ENCODE results near the gene MBOAT7. TPM values are rescaled to one million over a fixed set of nuclear protein-coding genes. Genes with fewer than 3 reads are reported as not detected.
A peak's percentile ranks its signal among the peaks of the same experiment; 100 is the strongest.

The MBOAT7 gene
- total RNA-seq, 2 donors from 2014 or later: 40.5 to 98.9 TPM

DNA sequence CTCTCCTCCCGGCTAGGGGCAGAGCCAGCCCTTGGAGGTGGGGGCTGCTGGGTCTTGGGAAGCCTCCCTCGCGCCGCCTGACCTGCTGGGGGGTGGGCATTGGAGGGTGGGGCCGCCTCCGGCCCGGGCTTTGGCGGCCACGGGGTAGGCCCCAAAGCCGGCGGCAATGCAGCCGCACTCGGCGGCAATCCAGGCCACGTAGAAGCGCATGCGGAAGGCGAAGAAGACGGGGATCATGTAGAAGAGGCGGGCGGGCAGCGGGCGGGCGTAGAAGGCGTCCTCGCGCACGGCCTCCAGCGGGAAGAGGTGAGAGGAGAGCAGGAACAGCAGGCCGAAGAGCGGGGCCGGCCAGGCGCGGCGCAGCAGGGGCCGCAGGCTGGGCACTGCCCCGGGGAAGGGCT is 8.7 kb downstream of the MBOAT7 start:
- no peak overlapping the region for H3K27ac ChIP-seq
- DNase-seq (no peak), ATAC-seq (no peak)
- H3K4me3 ChIP-seq: no peak overlapping the region
- TF ChIP-seq, protein P1, sequence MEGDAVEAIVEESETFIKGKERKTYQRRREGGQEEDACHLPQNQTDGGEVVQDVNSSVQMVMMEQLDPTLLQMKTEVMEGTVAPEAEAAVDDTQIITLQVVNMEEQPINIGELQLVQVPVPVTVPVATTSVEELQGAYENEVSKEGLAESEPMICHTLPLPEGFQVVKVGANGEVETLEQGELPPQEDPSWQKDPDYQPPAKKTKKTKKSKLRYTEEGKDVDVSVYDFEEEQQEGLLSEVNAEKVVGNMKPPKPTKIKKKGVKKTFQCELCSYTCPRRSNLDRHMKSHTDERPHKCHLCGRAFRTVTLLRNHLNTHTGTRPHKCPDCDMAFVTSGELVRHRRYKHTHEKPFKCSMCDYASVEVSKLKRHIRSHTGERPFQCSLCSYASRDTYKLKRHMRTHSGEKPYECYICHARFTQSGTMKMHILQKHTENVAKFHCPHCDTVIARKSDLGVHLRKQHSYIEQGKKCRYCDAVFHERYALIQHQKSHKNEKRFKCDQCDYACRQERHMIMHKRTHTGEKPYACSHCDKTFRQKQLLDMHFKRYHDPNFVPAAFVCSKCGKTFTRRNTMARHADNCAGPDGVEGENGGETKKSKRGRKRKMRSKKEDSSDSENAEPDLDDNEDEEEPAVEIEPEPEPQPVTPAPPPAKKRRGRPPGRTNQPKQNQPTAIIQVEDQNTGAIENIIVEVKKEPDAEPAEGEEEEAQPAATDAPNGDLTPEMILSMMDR (IDR thresholded peaks at IDR 0.05): no peak
- TF ChIP-seq POLR2A (IDR thresholded peaks at IDR 0.05): no peak
- no peaks in the 10 kb centered on the region for H3K9me3 ChIP-seq
- intact Hi-C loops (cut with DNase I): no loop called here
- peaks cover 4% of the 10 kb centered on the region for H3K4me1 ChIP-seq
- 94 to 96% methylated on average over 34 to 37 of the region's 37 CpGs for WGBS, 2 donors
- no peaks in the 10 kb centered on the region for H3K27me3 ChIP-seq
- H3K36me3 ChIP-seq (replicated peaks in 1 of 2; ENCODE audit: insufficient read depth in 1 of 2, low read depth in 2 of 2): no peaks in the 10 kb centered on the region

DNA sequence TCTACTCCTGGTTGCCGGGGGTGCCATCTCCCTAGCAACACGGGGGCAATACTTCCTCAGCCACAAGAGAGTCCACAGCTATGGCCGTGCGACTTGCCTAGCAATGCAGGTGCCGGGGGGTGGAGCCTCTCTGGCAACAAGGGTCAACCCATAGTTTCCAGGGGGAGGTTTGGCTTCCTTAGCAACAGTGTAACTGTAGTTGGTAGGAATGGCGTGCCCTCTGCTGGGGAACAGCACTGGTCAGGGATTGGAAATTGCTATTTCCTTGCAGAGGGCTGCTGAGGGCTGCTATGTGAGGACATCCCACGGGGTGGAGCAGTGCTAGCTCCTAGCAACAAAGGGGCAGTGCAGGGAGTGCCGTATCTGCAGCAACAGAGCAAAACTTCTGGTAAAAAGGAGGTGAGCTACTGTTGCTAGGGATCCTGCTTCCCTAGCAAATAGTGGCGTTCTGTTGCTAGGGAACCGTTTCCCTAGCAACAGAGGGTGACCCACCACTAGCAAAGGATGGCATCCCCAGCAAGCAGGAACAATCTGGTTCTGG is 9.4 kb downstream of the MBOAT7 start:
- H3K27ac ChIP-seq: no peak overlapping the region
- no peaks in the 10 kb centered on the region for H3K27me3 ChIP-seq
- no peak for TF ChIP-seq POLR2A (IDR thresholded peaks at IDR 0.05)
- TF ChIP-seq, protein P1 (IDR thresholded peaks at IDR 0.05): peak in 2 of 7 experiments; percentile 8 to 32
- intact Hi-C loops (cut with DNase I): no loop called here
- no peaks in the 10 kb centered on the region for H3K9me3 ChIP-seq
- H3K36me3 ChIP-seq (replicated peaks in 1 of 2; ENCODE audit: insufficient read depth in 1 of 2, low read depth in 2 of 2): no peaks in the 10 kb centered on the region
- H3K4me1 ChIP-seq: no peaks in the 10 kb centered on the region
- ATAC-seq (peak; percentile 26), DNase-seq (peak in 2 of 4 donors; percentile 34 to 58)
- no peak overlapping the region for H3K4me3 ChIP-seq
- WGBS, 2 donors: 54 to 55% methylated on average over 5 to 10 of the region's 10 CpGs

DNA sequence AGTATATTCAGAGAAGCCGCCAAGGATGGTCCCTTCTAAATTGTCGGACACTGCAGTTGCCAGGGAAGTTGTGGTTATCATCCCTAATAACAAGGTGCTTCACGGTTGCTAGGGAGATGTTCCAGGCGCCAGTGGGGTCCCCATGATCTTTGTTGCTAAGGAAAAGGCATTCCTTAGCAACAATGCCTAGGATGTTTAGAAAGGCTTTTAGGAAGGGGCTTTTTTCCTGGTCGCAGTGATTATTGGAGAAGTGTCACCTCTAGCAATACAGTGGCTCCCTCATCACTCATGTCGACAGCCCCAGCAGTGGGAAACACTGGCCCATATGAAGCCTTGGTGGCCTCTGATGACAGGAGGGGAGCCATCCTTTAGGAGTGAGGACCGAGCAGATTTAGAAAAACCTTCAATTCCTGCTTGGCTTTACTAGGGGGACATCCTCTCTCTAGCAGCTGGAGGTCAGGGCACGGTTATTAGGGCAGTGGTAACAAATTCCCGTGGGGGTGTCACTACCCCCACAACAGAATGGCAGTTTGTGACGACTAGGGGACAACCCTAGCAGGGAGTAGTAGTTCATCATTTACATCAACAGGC is 10.0 kb downstream of the MBOAT7 start:
- Histone ChIP-seq H3K4me1 (no peaks in the 10 kb centered on the region), H3K9me3 (no peaks in the 10 kb centered on the region), H3K27ac (no peak overlapping the region), H3K36me3 (replicated peaks in 1 of 2; ENCODE audit: insufficient read depth in 1 of 2, low read depth in 2 of 2) (no peaks in the 10 kb centered on the region), H3K4me3 (no peak overlapping the region), H3K27me3 (no peaks in the 10 kb centered on the region)
- intact Hi-C loops (cut with DNase I): no loop called here
- 78 to 88% methylated on average over 10 of the region's 10 CpGs for WGBS, 2 donors
- TF ChIP-seq, protein P1 (IDR thresholded peaks at IDR 0.05): no peak
- no peak for TF ChIP-seq POLR2A (IDR thresholded peaks at IDR 0.05)
- no peak for DNase-seq
- ATAC-seq: no peak

DNA sequence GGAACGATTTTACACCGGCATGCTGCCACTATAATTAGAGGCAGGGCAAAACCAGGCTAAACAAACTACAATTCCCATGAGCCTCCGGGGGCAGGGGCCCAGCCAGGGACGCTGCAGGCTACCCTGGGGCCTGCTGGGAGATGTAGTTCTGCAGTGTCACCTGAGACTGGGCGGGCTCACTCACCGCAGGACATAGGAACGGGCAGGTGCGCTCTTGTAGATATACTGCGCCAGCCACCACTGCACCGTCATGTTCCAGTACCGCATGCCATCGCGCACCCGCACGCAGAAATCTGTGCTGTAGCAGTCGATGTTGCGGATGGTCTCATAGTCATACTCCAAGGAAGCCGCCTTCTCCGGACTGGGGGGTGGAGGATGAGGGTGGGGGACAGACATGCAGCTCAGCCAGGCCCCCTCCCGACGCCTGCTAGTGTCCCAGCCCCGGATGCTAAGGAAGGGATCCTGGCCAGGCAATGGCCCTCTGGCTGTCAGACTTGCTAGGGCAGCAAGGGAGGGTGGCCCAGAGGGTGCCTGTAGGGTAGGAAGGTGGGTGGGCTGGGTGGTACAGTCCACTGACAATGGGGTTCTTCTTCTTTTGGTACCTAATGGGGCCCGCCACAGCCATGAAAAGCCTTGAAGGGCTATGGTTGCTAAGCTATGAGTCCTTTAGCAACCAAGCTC is 10.7 kb downstream of the MBOAT7 start:
- peak in 3 of 4 donors; percentile 45 to 54 (median 51) for DNase-seq
- intact Hi-C loops (cut with DNase I): no loop called here
- no peak overlapping the region for H3K4me3 ChIP-seq
- H3K9me3 ChIP-seq: no peaks in the 10 kb centered on the region
- H3K4me1 ChIP-seq: peaks cover under 1% of the 10 kb centered on the region
- H3K27me3 ChIP-seq: no peaks in the 10 kb centered on the region
- TF ChIP-seq, protein P1 (IDR thresholded peaks at IDR 0.05): no peak
- no peak for TF ChIP-seq POLR2A (IDR thresholded peaks at IDR 0.05)
- 70 to 78% methylated on average over 16 to 23 of the region's 23 CpGs for WGBS, 2 donors
- no peak overlapping the region for H3K27ac ChIP-seq
- no peaks in the 10 kb centered on the region for H3K36me3 ChIP-seq (replicated peaks in 1 of 2; ENCODE audit: insufficient read depth in 1 of 2, low read depth in 2 of 2)
- peak; percentile 80 for ATAC-seq

Measured in body of pancreas (tissue), 4 donors.